HG02610 (cell line): ENCODE data around the gene C2CD5.
"Not testable (repeated sequence)": the region's sequence is repeated elsewhere in the genome, so short reads cannot be mapped to it uniquely, and the experiment has no call there.

Source experiments
- ATAC-seq: cut with Tn5 transposase; IDR thresholded peaks from one replicate; pipeline ENCODE4 v1.9.1; 2021; ENCODE audit warnings: mild to moderate bottlenecking, moderate library complexity; ENCODE audit not compliant: unreplicated experiment

The C2CD5 gene

DNA sequence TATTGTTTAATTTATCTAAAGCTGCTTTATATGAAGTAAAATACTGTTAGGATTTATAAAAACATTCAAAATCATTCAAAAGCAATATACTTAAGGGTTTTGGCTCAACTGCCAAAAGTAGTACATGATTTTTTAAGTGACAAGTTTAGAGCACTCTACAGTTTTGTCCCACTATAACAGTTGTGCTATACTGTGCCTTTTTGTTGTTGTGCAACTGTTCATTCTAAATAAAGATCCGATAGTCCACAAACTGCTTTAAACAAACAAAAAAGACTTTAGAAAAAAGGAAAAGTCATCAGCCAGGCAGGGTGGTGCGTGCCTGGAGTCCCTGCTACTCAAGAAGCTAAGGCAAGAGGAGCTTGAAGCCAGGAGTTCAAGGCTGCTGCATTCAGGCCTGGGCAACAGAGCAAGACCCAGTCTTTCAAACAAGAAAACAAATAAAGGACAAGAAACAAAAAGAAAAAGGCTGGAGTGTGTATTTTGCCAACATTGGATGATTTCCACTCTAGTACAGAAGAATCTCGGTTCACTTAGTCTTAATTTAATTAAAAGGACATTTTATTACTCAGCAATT, 7.3 kb downstream of the C2CD5 start:
- ATAC-seq, result no peak

DNA sequence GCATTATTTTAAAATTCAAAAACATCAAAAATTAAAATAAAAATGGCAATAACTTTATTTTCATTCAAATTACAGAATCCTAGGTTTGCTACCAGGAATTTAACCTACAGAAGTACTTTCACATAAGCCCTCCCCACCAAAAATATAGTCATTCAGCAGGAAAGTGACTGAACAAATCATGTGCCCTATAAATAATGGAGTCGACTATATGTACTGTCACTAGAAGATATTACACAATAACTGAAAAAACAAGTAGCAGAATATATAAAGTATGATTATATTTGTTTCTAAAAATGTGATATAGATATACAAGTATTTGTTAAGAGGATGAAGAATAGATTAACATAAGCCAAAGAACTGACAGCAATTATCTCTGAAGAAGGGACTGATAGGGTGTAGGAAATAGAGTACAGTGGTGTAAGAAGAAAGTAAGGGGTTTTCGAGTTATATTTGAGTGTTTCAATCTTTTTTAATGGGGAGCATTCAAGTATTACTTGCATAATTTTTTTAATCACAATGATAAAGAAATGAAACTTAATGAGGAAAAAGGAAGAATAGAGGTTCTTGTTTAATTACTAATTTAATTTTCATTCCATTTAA, 7.9 kb downstream of the C2CD5 start:
- ATAC-seq, result no peak

GRCh38 chr12:22535478-22535877, 8.9 kb downstream of the C2CD5 start:
- no peak for ATAC-seq

DNA sequence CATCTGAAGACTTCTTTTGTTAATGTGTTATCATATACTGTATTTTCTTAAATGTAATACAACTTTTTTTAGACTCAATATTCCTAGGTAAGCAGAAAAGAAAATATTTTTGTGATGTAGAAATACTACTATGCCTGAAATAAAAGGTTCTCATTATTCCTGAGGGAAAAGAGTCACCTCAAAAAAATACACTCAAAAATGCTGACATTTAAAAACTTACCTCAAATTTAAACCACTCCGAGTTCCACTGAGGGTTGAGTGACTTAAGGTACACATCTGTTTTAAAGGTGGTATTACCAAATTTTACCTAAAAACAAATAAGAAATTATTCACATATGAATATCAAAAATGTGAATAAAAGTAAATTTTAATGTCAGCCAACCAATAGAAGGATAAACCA, 9.3 kb downstream of the C2CD5 start:
- no peak for ATAC-seq

GRCh38 chr12:22533155-22533554, 11.2 kb downstream of the C2CD5 start:
- peak; percentile 94 for ATAC-seq

- no peak for ATAC-seq
Measured at GRCh38 chr12:22532317-22532716, 12.0 kb downstream of the C2CD5 start.

DNA sequence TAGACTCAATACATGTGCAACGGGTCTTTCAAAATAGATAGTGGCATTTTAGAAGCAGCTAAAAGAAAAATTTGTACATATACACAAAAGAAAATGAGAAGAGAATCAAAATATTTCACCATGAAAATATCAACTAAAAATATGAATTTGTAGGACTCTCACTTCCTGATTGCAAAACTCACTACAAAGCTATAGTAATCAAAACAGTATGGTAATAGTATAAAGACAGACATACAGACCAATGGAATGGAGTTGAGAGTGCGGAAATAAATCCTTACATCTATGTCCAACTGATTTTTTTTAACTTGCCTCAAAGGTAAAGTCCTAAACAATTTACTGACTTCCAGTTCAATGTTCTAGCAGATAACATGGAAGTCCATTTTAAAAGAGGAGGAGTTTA, 13.1 kb downstream of the C2CD5 start:
- no peak for ATAC-seq

GRCh38 chr12:22529281-22530060, 14.9 kb downstream of the C2CD5 start:
- ATAC-seq, result peak; percentile 43

DNA sequence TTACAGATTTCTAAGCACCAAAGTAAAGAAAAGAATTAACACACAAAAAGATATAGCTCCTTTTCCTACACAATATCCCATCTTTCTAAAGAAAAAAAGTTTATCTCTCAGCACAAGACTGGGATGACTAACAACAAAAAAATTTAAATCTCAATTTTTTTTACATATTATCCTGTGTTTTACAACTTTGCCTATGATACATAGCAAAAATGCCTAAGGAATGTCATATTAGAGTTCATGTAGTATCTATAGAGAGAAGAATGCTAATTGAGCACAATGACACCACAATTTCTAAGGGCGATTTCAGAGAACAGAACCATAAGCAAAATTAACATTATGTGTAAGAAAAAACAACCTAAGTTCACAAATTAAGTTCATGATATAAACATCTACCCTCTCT, 16.3 kb downstream of the C2CD5 start:
- ATAC-seq, result no peak

- no peak for ATAC-seq
Measured at GRCh38 chr12:22526836-22527235, 17.5 kb downstream of the C2CD5 start.

DNA sequence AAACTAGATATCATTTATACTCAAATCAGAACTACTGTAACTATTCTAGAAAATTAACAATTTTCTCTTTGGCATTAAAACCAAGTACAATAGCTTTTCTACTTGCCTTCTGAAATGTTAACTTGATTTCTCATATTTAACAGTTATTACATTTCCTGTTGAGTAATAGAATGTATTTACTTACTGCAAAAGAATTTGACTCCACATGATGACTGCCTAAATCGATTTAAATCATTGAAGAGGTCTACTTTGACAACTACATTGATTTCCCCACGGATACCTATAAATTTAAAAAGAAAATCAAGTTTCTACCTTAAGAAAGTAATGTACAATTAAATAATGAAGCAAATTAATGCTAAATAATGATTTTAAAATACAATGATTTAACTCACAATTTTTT, 18.9 kb downstream of the C2CD5 start:
- ATAC-seq, result no peak

DNA sequence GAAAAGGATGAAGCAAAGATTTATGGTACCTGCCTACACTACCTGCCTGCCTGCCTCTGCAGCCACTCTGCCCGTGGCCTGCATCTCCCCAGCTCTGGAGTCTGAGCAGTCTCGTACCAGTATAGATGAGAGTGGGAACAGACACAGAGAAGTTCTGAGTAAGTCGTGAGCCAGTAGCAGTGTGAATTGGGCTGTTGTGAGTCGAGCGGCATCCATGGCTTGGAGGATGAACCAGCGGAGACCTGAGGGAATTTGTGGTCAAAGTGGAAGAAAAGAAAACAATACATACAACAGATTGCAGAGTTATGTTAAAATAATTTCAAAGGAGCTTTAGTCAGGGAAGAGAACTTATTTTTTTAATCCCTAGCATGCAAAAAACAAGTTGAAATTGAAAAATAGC, 25.3 kb downstream of the C2CD5 start:
- ATAC-seq, result no peak

DNA sequence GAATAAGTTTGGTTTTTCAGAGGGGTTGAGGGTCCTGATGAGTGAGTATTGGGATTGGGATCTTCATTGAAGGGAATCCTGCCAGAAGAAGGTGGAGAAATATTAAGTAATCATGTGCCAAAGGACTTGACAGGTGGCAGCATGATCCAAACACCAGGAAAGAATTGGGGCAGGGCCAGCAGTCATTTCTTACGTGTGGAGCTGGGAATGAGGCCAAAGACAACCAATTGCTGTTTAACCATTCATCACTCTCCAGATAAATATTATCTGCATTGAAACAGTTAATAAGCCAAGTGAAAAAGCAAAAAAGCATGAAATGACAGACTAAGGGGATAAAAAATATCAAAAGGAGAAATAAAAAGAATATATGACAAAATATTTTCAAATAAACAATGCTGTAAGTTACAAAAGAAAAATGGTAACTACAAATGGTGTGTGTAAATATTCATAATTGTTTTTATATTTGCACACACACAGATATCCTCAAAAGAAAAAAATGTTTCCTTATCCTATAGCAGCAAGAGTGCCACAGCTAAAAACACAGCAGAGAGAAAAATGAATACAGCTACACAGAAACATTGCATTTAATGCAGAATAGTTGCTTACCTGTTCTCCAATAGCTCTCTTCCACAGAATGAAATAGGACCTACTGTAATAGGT, 26.2 kb downstream of the C2CD5 start:
- ATAC-seq, result no peak

DNA sequence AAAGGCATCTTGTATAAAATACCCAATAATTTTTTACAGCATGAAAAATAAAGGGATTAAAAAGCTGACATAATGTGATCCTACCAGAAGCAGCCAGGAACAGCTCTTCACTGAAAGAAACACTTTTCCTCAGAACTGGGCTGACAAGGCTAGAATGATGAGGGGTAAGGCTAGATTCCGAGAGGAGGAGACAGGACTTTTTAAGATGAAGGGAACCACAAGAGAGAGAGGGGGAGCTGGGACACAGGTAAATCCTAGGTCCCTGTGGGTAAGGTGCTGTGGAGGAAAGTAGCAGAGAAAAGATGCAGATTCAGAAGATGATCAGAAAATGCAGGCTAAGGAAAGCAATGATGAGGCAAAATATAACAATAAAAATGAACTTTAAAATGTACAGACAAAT, 29.5 kb downstream of the C2CD5 start:
- no peak for ATAC-seq

DNA sequence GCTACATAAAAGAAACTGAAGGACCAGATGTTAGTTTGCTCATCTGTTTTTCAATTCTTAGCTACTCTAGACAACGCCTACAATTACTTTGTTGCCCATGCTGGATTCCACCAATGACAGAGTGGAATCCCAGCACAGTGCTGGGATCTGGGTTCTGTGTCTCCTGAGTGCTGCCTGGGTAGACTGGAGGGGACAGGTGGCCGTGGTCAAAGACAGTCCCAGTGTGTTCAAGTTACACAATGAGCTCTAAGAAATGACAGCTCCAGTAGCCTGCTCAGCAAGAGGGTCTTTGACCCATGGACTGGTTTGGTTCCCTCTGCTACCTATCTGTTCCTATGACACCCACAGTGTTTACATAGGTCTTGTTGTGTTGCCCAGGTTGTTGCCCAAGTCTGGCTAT, 38.5 kb downstream of the C2CD5 start:
- ATAC-seq, result no peak

GRCh38 chr12:22500100-22500499, 44.2 kb downstream of the C2CD5 start:
- no peak for ATAC-seq

DNA sequence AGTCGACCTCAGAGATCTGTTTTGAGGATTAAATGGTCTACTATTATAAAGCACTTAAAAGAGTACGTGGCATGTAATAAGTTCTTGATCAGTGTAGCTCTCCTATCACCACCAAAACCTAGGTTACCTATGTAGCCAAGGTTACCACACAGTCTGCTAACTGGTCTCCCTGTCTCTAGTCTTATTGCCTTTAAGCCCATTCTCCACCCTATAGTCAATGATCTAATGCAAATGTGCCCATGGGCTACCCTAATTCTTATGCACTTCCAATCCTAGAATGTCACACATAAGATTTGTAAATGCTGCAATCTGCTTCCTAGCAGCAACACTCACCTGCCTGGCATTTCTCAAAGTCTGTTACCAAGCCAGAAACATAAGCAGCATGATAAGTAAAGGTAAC, 44.9 kb downstream of the C2CD5 start:
- no peak for ATAC-seq

GRCh38 chr12:22494319-22494718, 50.0 kb downstream of the C2CD5 start:
- no peak for ATAC-seq

DNA sequence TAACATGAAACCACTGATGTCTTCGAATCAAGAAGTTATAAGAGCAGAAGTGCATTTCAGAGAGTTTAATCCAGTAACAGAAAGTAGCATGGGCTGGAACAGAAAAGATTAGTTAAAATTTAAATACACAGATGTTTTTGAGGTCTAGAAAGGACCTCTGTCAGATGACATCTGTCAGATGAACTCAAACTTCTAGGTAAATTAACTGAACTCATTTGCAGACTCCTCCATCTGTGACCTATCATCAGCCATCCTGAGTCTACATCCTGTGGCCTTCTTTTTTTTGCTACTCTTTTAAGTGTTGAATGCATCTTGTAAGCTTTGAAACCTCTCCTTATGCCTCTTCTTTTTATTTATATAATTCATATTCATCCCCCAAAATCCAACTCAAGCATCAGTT, 53.3 kb downstream of the C2CD5 start:
- ATAC-seq, result no peak

GRCh38 chr12:22488478-22488877, 55.9 kb downstream of the C2CD5 start:
- ATAC-seq, result no peak

DNA sequence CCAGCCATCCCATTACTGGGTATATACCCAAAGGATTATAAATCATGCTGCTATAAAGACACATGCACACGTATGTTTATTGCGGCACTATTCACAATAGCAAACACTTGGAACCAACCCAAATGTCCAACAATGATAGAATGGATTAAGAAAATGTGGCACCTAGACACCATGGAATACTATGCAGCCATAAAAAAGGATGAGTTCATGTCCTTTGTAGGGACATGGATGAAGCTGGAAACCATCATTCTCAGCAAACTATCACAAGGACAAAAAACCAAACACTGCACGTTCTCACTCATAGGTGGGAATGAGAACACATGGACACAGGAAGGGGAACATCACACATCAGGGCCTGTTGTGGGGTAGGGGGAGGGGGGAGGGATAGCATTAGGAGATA, 56.7 kb downstream of the C2CD5 start:
- not testable (repeated sequence) for ATAC-seq

- no peak for ATAC-seq
Measured at GRCh38 chr12:22481547-22482104, 62.7 kb downstream of the C2CD5 start.
